Left renal cortex interstitium (tissue), 4 donors: Measurements from ENCODE around the gene DPEP2. TPM values are rescaled to one million over a fixed set of nuclear protein-coding genes. Genes with fewer than 3 reads are reported as not detected.

Source experiments
- DNase-seq, 4 donors: peaks; one replicate each; pipeline ENCODE4 v3.0.0-alpha.2; 2013; ENCODE audit warnings: low read depth in 4 of 4, low spot score in 2 of 4, missing footprints in 1 of 4
- polyA plus RNA-seq, 4 donors: library from polyadenylated mRNA; unstranded; fragments of 120-200 nt; gene quantifications; one replicate each; pipeline ENCODE4 v1.2.1, GENCODE V29; 2013; ENCODE audit not compliant: insufficient read length in 4 of 4

The DPEP2 gene
- polyA plus RNA-seq, 4 donors = 0.45 to 1.1 (median 0.78) TPM

DNA sequence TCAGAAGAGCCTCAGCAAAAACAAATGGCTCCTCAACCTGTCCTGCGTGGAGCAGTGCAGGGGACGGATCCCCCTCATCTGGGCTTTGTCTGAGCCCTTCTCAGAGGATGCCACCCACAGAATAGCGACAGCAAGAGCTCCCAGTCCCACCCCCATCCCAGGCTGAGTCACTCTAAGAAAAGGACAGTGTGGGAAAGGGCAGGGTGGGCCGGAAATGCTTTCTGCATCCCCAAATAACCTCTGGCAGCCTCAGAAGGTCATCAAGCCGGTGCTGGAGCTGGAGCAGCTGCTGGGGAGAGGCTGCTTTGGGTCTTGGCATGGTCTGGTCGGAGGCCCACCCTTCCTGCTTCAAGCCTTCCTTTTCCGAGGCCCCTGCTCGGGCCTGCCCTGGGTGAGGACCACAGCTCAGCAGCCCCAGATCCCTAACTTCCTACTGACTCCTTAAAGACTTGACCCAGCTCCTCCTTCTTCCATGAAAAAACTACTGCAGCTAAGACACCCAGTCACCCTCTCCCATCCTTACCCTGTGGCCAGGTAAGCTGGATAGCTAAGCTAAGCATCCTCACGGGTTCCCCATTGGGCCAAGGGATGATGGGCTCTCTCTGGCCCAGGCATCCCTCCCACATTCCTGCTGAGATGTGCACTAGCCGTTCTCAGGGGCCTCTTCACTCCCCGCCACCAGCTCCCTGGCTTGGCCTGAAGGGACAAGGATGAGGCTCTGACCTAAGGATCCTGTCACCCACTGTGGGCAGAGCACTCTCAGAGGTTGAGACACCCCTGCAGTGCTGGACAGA is 39.6 kb downstream of the DPEP2 start:
- DNase-seq = no peak

DNA sequence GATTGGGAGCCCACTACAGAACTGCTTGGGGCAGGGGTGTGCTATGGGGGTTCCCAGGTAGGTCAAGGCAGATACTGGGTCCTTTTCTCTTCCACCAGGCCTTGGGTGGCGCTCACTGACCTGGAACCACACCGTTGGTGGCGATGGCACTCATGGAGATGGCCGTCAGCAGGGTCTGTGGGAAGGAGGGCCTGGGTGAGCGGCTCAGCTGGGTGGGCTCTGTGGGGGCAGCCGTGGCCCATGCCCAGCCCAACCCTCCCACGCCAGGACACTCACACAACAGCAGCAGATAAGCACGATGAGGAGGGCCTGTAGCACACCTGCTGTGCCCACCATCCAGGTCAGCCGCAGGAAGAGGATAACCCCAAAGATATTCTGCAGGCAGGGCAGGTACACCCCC is 41.7 kb downstream of the DPEP2 start:
- DNase-seq = no peak

DNA sequence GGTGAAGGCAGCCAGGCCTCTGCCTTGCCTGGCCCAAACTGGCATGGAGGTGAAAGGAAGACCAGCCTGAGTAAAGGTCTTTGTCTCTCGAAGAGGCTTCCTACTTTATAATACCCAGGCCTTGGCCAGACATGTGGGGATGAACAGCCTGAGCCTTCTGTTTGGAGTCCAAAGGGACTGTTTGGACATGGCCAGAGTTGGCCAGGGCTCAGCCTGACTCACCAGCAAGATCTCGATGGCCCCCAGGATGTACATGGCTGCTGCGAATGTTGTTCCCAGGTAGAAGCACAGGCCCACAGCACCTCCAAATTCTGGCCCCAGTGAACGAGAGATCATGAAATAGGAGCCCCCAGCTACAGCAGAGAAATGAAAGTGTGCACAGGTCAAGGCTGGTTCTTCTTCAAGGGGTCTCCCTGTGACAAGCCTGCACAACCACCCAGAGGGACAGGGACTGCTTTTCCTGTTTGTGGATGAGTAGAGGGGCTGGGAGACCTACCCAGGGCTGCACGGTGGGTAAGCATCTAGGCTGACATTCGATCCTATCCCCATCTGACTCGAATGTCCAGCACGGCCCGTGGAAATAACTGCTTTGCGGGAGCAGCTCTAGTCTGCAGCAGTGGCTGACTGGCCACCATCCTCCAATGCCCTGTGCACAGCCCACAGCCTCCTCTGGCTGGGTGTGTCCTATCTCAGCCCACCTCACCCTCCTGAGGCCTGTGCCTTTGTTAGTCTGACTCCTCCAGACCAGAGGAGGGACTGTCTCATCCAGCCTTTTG is 44.7 kb downstream of the DPEP2 start:
- no peak for DNase-seq

DNA sequence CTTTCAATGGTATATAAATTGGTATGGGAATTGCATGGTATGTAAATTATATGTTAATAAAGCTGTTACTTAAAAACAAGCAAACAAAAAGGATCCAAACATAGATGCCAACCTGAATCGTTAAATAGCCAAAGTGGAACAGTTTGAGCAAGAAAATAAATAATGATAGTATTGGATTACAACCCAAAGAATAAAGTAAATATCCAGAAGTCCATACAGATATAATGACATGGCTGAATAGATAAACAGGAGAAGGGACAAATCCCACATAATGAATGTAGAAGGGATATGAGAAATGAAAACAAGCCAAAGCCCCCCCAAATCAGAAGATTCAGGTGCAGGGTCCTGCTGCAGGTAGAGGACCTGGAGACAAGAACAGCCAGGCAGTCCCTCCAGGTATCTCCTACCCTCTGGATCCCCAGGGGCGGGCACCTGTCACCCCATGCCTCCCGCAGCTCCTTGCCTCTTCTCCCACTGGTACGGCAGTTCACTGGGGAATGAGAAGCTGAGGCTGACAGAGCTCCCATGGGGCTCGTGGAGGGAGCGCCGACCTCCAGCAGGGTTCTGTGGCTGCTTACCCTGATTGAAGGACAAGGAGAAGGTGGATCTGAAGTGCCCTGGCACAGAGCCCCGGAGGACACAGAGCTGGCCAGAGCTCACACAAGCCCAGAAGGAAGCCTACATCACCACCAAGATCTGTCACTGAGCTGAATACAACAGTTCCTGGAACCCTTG is 45.5 kb downstream of the DPEP2 start:
- no peak for DNase-seq

DNA sequence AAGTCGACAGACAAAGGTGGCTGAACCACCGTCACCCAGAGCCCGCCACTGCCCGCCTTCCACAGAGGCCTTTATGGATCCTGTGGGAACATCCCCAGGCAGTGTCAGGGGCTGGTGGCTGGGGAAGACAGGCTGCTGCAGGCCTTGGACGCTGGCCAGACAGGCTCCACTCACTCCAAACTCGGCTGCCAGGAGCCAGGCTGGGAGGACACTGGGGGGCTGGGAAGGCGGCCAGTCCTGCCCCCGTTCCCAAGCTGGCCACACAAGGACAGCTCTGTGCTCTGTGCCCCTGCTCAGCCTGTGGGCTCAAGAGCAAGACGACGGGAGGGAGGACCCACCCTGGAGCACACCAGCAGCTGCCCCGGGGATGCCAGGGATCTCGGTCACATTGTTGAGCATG is 47.8 kb downstream of the DPEP2 start:
- no peak for DNase-seq

DNA sequence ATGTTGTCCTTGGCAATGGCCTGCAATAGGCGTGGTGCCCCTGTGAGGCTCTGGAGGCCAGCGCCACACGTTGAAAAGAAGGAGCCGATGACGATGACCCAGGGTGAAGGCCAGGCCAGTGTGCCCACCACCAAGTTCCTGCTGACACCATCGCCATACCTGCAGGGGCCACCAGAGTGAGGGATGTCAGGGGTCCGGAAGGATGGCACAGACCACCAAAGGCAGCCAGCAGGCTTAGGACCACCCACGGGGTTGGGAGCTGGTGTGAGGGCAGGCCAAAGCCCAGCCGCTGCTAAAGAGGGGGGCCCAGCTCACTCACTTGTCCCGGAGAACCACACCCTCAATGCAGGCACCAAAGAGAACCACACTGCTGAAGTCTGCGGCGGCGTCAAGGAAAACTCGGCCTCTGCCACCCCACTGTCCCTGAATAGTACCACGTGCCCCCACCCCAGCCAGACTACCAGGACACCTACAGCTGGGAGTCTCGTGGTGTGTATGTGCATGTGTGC is 48.9 kb downstream of the DPEP2 start:
- DNase-seq = no peak

DNA sequence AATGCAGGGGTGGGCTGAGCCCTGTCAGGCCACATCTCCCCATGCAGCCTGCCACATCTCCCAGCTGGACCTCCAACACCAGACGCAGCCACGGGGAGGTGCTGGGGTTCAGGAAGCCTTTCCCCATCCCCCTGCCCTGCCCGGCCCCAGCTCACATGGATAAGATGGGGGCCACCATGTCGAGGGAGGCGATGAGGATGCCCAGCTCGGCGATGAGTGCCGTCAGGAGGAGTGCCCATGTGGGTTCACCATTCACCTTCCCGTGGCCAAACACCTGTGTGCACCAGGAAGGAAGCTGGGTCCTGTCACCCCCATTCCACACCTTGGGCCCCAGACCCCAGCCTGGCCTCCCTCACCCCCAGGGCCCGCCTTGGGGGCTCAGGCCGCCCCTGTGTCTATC is 49.6 kb downstream of the DPEP2 start:
- no peak for DNase-seq

DNA sequence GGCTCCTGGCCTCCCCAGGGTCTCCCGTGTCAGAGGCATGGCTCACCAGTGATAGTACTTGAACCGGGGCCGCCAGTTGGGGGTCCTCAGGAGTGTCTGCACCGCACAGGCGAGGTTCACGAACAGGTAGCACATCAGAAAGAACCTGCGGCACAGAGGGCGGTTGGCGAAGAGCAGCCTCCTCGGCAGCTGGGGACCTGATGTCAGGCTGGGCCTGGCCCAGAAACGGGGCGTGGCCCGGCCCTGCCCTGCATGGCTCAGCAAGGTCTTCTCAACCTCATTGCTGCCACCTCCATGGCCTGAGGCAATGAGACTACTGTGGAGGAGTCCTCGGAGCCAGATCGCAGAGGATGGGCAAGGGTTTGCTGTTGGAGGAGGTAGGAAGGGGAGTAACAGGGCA is 51.3 kb downstream of the DPEP2 start:
- no peak for DNase-seq

DNA sequence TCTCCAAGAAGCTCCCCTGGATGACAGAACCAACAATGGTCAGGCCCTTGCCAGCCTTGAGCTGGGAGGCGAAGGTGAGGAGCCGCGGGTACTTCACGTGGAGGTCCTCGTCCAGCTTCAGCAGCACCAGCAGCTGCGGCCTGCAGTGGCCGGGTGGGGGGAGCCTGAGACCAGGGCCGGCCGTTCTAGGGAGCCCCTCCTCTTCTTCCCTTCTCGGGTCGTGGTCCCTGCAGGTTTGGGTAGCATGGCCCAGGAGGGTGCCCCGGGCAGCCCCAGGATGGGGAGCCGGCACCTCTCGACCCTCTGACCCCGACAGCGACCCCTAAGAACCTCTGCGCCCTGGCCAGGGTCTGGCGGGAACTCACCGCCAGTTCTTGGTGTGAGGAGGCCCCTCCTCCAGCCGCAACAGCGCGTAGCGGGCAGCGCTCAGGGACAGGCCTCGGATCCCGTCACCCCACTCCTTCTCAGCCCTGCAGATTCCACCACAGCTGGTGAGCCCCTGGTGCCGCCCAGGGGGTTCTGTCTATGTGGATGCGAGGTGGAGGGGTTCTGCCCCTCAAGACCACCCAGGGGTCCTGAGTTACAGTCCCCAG is 52.2 kb downstream of the DPEP2 start:
- DNase-seq = no peak

DNA sequence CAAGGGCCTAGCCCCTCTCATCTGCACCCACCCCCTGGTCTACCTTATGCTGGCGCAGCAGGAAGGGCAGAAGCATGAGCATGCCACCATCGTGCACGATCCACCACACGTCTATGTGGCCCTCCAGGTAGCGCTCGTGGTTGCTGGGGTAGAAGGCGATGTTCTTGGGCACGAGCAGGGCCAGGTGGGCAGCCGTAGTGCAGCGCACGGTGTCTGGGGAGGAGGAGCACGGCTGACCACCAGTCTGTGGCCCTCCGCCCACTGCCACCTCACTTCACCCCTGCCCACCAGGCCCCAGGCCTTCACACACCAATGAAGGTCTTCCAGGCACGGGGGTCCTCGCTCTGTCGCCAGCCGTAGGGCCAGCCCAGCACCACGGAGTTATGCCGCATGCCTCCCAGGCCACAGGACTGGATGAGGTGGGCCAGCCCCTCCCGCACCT is 53.1 kb downstream of the DPEP2 start:
- no peak for DNase-seq

DNA sequence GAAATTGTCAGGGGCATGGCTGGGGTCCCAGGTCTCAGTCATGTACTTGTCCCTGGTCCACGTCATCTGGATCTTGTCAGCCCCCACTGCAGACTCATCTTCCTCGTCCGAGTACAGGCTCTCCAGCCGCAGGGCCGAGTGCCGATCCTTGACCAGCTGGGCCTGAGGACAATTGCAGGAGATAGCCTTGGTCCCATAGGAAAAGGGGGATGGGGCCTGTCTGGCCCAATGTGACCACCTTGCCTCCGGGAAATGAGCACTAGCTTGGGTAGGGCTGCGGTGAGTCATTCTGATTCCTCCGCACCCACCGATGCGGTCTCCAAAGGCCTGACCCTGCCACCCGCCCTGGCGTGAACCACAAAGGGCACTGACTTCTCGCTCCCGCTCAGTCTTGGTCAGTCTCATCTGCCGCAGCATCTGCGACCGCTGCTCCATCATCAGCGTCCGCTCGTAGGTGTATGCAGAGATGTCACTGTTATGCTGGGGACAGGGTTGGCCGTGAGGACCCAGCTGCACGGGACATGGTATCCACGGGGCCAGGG is 53.8 kb downstream of the DPEP2 start:
- DNase-seq = no peak

DNA sequence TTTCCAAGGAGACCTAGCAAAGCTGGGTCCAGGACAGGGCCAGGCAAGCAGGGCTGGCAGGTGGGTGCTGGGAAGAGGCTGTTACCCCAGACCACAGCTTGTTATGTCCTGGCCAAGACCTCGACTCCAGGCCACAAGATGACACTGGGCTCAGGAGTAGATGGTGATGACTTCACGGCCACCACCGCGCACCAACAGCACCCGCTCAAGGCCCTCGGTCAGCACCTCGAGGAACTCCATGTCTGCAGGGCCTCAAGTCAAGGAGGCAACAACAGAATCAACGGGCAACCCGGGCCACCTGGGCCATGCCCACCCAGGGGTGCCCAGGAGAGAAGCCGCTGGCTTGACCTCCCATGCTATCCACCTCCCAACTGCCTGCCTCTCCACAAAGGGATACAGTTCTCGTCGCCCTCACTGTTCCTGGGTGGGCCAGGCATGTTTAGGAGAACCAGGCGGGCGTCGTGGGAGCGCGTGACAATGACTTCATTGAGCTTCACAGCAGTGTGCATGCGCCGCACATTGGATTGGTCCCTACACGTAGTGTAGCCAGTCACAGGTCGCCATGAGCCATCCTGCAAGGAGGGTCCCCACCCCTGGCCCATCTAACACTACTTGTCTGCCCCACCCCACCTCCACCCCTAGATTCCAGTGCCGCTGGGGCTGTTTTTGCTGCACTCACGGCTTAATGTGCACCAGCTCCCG is 54.4 kb downstream of the DPEP2 start:
- no peak for DNase-seq

DNA sequence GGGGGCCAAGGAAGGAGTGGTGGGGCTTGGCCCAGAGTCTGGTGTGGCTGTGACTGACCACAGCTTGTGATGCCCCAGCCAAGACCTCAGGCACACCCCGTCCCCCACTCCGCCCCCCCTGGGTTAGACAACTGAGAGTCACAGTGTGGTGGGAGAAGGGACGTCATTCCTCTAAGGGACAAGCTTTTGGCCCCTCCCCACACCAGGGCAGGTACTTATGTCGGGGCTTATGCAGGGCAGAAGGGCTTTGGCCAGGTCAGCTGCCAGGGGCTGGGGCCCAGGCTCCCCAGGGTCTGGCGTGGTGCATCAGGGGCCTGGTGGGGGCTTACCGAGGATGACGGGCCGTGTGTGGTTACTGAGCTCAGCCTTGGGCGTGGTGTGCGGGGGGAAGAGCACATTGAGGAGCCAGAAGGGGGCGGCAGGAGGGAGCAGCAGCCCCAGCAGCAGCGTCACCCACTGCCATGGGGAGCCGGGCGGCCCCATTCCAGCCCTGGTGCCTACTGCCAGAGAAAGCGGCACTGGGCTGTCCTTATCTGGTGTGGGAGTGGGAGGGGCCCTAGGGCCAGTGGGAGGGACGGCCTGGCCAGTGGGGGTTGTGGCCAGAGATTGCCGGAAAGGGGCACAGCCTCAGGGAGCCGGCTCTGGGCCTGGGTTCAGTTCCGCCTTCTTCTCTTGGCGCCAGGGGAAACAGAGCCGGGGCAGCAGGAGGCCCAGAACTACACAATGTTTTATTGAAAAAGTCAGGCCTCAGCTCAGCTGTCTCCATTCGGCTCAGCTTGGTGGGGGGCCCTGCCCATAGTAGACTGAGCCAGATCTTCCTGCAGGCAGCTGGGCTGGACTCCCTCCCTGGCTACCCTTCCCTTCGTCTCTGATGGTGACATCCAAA is 55.4 kb downstream of the DPEP2 start, which contains the start of gene LCAT:
Gene LCAT (minus strand): TSS at position 502 of the 886 bp plus-strand sequence. CDS start 19 bp downstream, at position 483.
- DNase-seq = no peak

DNA sequence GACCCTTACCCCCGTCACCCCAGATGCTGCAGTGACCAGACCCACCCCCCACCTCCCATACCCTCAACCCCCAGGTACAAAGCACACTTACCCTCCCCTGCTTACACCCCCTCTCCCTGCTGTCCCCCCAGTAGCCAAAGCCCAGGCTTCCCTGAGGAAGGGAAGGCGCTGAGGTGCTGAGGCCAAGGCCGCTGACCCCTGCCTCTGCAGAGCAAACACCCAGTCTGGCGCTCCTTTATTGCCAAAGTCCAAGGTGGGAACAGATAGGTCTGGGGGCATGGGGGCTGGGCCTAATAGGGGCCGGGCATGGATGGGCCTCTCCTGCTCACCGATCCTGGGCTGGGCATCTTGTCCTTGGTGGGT is 56.0 kb downstream of the DPEP2 start:
- DNase-seq = no peak

DNA sequence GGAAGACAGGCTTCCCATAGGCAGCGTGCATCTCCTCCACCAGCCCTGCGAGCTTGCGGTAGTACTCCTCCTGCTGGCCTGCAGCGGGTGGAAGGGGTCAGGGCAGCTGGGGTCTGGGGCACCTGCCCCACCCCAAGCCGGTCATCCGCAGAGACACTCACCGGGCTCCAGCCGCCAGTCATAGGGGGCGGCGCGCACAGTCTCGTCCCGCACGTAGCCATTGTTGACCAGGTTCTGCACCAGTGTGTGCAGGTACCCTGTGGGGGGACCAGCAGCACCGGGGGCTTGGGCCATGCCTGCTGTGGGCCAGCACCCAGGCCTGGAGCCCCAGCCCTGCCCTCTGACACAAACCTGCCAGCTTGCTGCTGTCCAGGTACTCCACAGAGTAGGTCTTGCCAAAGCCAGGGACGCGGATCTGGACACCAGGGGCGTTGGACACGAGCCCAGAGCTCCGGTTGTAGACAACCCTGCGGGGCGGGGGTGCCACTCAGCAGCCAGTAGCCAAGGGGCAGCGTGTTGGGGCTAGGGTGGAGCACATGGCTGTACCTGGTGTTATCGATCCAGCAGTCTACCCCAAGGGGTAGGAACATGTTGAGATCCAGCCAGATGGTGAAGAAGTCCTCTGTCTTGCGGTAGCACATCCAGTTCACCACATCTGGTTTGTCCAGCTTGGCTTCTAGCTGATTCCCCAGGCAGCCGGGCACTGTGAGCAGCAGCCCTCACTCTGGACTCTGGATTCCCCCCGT is 56.6 kb downstream of the DPEP2 start:
- no peak for DNase-seq

DNA sequence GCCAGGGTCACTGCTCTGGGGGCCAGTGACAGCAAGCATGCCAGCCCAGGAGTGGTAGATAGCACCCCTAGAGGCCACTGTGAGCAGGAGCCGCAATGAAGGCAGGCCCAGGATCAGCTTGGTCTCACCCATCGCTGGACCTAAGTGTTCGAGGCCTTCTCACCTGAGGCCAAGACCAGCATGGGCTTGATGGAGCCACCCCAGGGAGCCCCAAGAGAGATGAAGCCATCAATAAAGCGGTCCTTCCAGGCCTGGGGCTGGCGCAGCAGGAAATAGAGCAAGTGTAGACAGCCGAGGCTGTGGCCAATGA is 57.1 kb downstream of the DPEP2 start:
- DNase-seq = no peak

DNA sequence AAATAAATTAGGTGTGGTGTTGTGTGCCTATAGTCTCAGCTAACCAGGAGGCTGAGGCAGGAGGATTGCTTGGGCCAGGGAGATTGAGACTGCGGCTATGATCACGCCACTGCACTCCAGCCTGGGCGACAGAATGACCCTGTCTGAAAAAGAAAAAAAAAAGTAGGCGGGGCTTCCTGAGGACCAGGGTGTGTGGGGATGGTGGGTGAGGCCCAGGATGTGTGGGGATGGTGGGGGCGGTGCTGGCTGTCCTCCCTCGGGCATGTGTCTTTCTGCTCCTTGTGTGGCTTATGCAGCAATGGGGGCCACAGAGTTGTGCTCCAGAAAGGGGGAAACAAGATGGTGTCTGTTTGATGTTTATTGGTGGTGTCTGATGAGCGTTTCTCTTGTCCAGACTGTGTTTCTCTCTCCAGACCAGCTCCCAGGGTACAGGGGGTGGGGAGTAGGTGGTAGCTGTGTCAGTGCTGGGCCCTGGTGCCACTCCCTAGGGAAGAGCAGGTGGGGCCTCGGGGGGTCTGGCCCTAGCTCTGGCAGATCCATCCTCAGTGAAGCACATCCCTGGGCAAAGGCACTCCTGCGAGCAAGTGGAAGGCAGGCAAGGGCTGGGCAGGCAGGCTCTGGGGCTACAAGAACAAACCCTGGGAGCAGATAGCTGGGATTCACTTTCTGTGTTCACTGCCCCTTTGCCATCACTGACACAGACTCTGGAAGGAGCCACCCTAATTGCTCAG is 57.6 kb downstream of the DPEP2 start:
- no peak for DNase-seq
